ENCODE results near the gene GRB14.
"Not testable (repeated sequence)": the region's sequence is repeated elsewhere in the genome, so short reads cannot be mapped to it uniquely, and the experiment has no call there.

The GRB14 gene

DNA sequence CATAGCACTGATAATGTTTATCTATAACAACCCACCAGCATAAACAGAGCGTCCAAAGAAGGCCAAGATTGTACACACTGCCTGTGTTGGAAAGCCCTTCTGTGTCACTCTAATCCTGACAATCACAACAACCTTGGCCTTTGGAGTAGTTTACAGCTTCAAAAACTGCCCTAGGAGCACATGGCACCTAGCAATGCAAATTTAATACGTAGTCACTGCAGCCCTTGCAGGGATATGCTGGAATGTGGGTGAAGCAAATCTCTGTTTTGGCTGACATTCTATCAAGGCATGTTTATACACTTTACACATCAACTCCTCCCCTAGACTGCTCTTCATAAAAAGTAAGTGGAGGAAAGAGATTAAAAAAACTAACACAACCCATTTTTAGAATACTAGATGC lies 66.8 kb downstream of the GRB14 start:
- no peak for DNase-seq

DNA sequence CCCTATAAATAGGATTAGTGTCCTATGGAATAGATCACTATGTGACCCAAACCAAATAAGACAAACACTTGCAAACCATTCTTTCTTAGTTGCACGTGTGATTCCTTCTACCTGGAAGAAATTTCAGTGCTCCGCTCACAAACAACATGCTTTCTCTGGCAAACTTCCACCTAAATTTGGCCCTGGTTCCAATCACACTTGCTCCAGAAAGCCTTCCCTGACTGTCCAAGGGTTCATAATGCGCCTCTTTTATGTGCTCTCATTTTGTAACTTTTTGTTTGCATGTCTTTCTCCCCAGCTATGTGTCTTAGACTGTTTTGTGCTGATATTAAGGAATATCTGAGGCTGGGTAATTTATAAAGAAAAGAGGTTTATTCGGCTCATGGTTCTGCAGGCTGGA lies 69.8 kb downstream of the GRB14 start:
- no peak for DNase-seq

GRCh38 chr2:164549705-164550104 lies 71.6 kb downstream of the GRB14 start:
- not testable (repeated sequence) for DNase-seq

- DNase-seq, result no peak
Measured at GRCh38 chr2:164545484-164545883, 75.8 kb downstream of the GRB14 start.

- no peak for DNase-seq
Measured at GRCh38 chr2:164542581-164543021, 78.7 kb downstream of the GRB14 start.

- no peak for DNase-seq
Measured at GRCh38 chr2:164538240-164538866, 82.9 kb downstream of the GRB14 start.

GRCh38 chr2:164535280-164536025 lies 85.8 kb downstream of the GRB14 start:
- no peak for DNase-seq

DNA sequence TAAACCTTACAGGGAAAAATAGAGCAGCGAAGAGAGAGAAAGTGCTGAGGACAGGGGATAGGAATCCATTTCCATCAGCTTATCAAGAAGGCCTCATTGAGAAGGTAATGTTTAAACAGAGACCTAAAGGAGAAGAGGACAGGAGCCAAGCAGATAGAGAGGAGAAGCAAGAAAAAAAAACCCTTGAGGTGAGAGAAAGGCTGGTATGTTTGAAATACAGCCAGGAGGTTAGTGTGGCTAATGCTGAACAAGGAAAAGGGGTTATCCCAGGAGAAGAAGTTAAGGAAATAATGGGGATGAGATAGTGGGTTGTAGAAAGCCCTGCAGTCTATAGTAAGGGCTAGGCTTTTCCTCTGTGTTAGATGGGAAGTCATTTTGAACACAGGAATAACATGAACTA lies 90.8 kb downstream of the GRB14 start:
- DNase-seq, result no peak

- no peak for DNase-seq
Measured at GRCh38 chr2:164523726-164524125, 97.6 kb downstream of the GRB14 start.

DNA sequence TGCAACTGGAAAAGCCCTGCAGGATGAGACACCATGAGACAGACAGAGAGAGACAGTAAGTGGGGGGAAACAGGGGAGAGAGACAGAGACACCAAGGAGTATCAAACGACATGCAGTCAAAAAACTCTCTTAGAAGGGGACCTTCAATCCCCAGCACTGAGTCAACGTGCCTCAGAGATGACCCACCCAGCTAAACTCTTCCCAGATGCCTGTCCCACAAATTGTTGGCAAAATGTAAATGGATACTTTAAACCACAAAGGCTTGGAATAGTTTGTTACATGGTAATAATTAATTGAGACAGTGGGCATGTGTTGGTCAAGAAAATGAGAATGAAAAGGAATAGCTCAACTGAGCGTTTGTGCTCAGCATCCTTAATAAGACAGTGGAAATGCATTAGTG lies 98.3 kb downstream of the GRB14 start:
- DNase-seq, result no peak

GRCh38 chr2:164522561-164522981 lies 98.7 kb downstream of the GRB14 start:
- DNase-seq, result no peak

GRCh38 chr2:164515734-164516133 lies 105.5 kb downstream of the GRB14 start:
- no peak for DNase-seq

- no peak for DNase-seq
Measured at GRCh38 chr2:164515030-164515429, 106.3 kb downstream of the GRB14 start.

DNA sequence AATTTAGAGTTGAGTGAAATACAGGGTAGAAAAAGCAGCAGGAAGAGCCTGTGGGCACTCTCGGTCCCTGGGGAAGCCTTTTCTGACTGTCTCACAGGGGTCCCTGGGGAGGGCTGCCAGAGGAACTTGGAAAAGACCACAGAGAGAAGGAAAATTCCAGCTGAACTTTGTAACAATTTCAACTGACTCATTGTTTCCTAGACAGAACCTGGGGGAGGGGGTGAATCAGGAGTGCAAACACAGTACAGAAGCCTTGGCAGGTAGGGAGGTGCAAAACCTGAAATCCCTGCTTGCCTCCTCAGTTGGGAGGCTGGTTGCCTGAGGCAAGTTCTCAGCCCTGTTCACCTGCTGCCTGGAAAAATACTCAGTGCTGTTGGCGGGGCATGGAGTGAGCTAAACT lies 106.8 kb downstream of the GRB14 start:
- DNase-seq, result no peak

DNA sequence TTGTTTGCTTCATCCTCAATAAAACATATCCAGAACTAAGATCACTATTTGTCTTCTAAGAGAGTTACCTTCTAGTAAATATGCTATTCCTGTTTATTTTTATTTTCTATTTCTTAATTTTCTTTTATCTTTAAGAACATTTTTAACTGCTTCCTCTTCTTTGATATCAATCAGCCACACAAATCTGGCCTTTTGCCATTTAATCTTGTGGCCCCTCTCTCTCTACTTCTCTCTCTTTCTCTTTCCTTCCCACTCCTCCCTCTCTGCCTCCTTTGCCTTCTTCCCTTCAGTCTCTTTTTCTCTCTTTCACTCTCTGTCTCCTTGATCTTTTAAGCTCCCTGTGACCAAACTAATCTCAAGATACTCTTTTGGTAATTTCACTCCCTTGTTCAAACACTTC lies 108.4 kb downstream of the GRB14 start:
- no peak for DNase-seq

- DNase-seq, result no peak
Measured at GRCh38 chr2:164511738-164512137, 109.5 kb downstream of the GRB14 start.

GRCh38 chr2:164510895-164511294 lies 110.4 kb downstream of the GRB14 start:
- DNase-seq, result no peak

- DNase-seq, result no peak
Measured at GRCh38 chr2:164509137-164509877, 112.0 kb downstream of the GRB14 start.

- no peak for DNase-seq
Measured at GRCh38 chr2:164504253-164504652, 117.0 kb downstream of the GRB14 start.

GRCh38 chr2:164498836-164499235 lies 122.4 kb downstream of the GRB14 start:
- DNase-seq, result no peak

DNA sequence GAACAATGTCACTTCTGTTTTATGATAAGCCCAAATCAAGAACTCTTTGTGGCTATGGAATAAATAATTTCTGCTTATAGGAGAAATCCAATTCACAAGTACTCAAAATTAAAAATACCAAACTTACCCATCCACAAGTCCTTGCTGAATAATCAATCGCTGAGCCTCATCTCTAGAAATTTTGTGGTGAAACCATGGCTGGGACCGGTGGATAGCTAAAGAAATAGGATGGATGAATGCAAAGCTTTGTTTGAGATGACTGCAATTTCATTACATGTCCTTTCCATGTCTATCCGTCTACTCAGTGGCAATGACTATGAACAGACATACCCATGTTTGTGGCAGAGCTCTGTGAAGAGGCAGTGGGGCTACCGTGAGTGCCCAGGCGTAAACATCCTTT lies 124.4 kb downstream of the GRB14 start:
- DNase-seq, result no peak

- DNase-seq, result no peak
Measured at GRCh38 chr2:164496421-164496820, 124.9 kb downstream of the GRB14 start.

GRCh38 chr2:164495491-164496223 lies 125.6 kb downstream of the GRB14 start:
- no peak for DNase-seq
